HepG2 (cell line): Measurements from ENCODE around the gene LMX1B. TPM values are rescaled to one million over a fixed set of nuclear protein-coding genes. Genes with fewer than 3 reads are reported as not detected.

Experiments
- ATAC-seq: fragments of 200-7000 bp; cut with Tn5 transposase; 3 replicates; pipeline ENCODE4 v1.9.1; 2020; ENCODE audit warnings: mild to moderate bottlenecking, moderate library complexity
- BruUV-seq: library from RNA; stranded (reverse); fragments of 400-500 nt; replicated peaks from 2 replicates; lab custom pipeline; 2021; lab: Mats Ljungman, UMichigan
- CTCF ChIA-PET: fragments of 300-600 bp; formaldehyde crosslinking; extraction: SDS; loops from one replicate; lab custom pipeline; 2021; ENCODE audit warnings: low total read pairs, inconsistent platforms, low intra/inter-chr PET ratio; lab: Yijun Ruan, JAX
- POLR2A ChIA-PET: fragments of 350-600 bp; sonication (Branson Sonifier 250); formaldehyde crosslinking; loops from one replicate; lab custom pipeline; 2020; ENCODE audit warnings: antibody characterized with exemption, inconsistent platforms; lab: Yijun Ruan, JAX
- DNase-seq: peaks from one replicate; pipeline ENCODE4 v3.0.0-alpha.2; 2015; ENCODE audit warnings: low spot score
- FAIRE-seq: peaks from 3 replicates; lab custom pipeline; 2011; peaks lifted over from hg19 to GRCh38; lab: Jason Lieb, UNC
- H2AFZ ChIP-seq: one replicate; pipeline ENCODE4 v1.6.1; 2011; ENCODE audit warnings: low read length, inconsistent platforms
- H3K27ac ChIP-seq: fragments of 300-600 bp; 3 replicates; pipeline ENCODE4 v1.8.0; 2011; ENCODE audit warnings: mixed run types, mild to moderate bottlenecking, mixed read lengths, low read length, inconsistent platforms; ENCODE audit not compliant: insufficient read depth; ENCODE audit errors: extremely low read length
- H3K27me3 ChIP-seq, 2 experiments: fragments of 200-600 bp in 1 of 2; 2 replicates in 1 of 2; 3 replicates in 1 of 2; pipeline versions ENCODE4 v1.6.0 to v1.8.0; 2011; ENCODE audit warnings: low read length in 2 of 2, mild to moderate bottlenecking in 2 of 2, moderate library complexity in 2 of 2, inconsistent platforms in 1 of 2; ENCODE audit not compliant: insufficient read depth in 2 of 2, control insufficient read depth in 1 of 2
- H3K36me3 ChIP-seq, 2 experiments: fragments of 200-600 bp in 1 of 2; replicated peaks in 1 of 2; 2 replicates in 1 of 2; 3 replicates in 1 of 2; pipeline versions ENCODE4 v1.5.1 to v1.8.0; 2011; ENCODE audit warnings: low read length in 2 of 2, inconsistent platforms in 1 of 2; ENCODE audit not compliant: insufficient read depth in 2 of 2, control insufficient read depth in 1 of 2
- H3K4me1 ChIP-seq: 2 replicates; pipeline ENCODE4 v1.5.1; 2012; ENCODE audit warnings: low read length, inconsistent platforms; ENCODE audit not compliant: insufficient read depth
- H3K4me2 ChIP-seq: 2 replicates; pipeline ENCODE4 v1.6.0; 2011; ENCODE audit warnings: low read depth, low read length, inconsistent platforms
- H3K4me3 ChIP-seq, 3 experiments: fragments of 200-600 bp in 1 of 3; sonication (generic), shearing (Covaris generic) in 1 of 3; replicated peaks in 1 of 3; 2 replicates each; pipeline ENCODE4 v1.5.1; 2011 to 2016; ENCODE audit warnings: low read length in 3 of 3, inconsistent platforms in 2 of 3, low read depth in 2 of 3, mild to moderate bottlenecking in 2 of 3, control low read depth in 1 of 3, mixed read lengths in 1 of 3; ENCODE audit not compliant: insufficient read depth in 1 of 3
- H3K79me2 ChIP-seq: one replicate; pipeline ENCODE4 v1.6.1; 2011; ENCODE audit warnings: low read length, inconsistent platforms; ENCODE audit not compliant: insufficient read depth
- H3K9ac ChIP-seq: 2 replicates; pipeline ENCODE4 v1.6.0; 2011; ENCODE audit warnings: mild to moderate bottlenecking, low read depth, low read length, inconsistent platforms; ENCODE audit not compliant: insufficient read depth
- H3K9me3 ChIP-seq: 2 replicates; pipeline ENCODE4 v1.5.1; 2012; ENCODE audit warnings: mild to moderate bottlenecking, low read length
- H4K20me1 ChIP-seq: 2 replicates; pipeline ENCODE4 v1.6.0; 2011; ENCODE audit warnings: inconsistent platforms, mild to moderate bottlenecking, low read length, moderate library complexity; ENCODE audit not compliant: insufficient read depth
- GMEB1 ChIP-seq: sonication (generic); formaldehyde crosslinking; IDR thresholded peaks from 2 replicates; pipeline ENCODE4 v1.5.1; 2020; ENCODE audit warnings: missing genetic modification reagents, mild to moderate bottlenecking, borderline replicate concordance
- JUNB ChIP-seq: sonication (generic); formaldehyde crosslinking; IDR thresholded peaks from 2 replicates; pipeline ENCODE4 v1.8.0; 2022; ENCODE audit warnings: missing genetic modification reagents, mild to moderate bottlenecking, borderline replicate concordance
- KLF16 ChIP-seq, 2 experiments: sonication (generic) in 1 of 2; formaldehyde crosslinking in 1 of 2; IDR thresholded peaks; 2 replicates each; pipeline versions ENCODE4 v1.6.1 to v1.8.0; 2016 to 2023; ENCODE audit warnings: missing genetic modification reagents in 2 of 2, missing compliant biosample characterization in 1 of 2
- MTF1 ChIP-seq: sonication (generic); formaldehyde crosslinking; IDR thresholded peaks from 2 replicates; pipeline ENCODE4 v1.5.0; 2020; ENCODE audit warnings: missing genetic modification reagents
- SMC3 ChIP-seq: IDR thresholded peaks from 2 replicates; pipeline ENCODE4 v1.6.1; 2011; ENCODE audit warnings: low read length, improper control_type of control experiment
- SRSF1 ChIP-seq: fragments of 200-400 bp; formaldehyde crosslinking; optimal IDR thresholded peaks from 2 replicates; pipeline ENCODE3; 2017; ENCODE audit warnings: mild to moderate bottlenecking, low read depth, low read length, moderate library complexity
- ZNF143 ChIP-seq: sonication (generic); formaldehyde crosslinking; IDR thresholded peaks from 2 replicates; pipeline ENCODE4 v1.4.0; 2020; ENCODE audit warnings: missing genetic modification reagents
- WGBS: methylation state at CpG from one replicate; pipeline ENCODE4 v1.1.6; 2017; ENCODE audit warnings: low lambda C conversion rate; 5-methylcytosine and 5-hydroxymethylcytosine counted together
- in situ Hi-C: cut with HindIII; loops from 2 replicates; pipeline ENCODE4 v1.10.0; 2017; ENCODE audit warnings: low pct_unique_long_range_greater_than_20kb; ENCODE audit not compliant: extremely low pct_ligation_motif_present
- intact Hi-C: fragments of 100-400 bp; cut with micrococcal nuclease; formaldehyde crosslinking; loops from one replicate; pipeline ENCODE4 v1.10.0; 2022; ENCODE audit not compliant: unreplicated experiment
- polyA plus RNA-seq, 8 experiments: library from polyadenylated mRNA; depleted of rRNA in 3 of 8; stranded (reverse) in 7 of 8; unstranded in 1 of 8; fragments of >200 nt; fragmentation: Illumina TruSeq in 4 of 8; extraction: Trizol in 4 of 8; gene quantifications; 2 replicates each; pipeline versions ENCODE4 v1.2.1 to v1.2.3, GENCODE V29; 2011 to 2016; ENCODE audit warnings: low read depth in 4 of 8, missing spikeins in 1 of 8, mixed read lengths in 1 of 8; ENCODE audit not compliant: insufficient read depth in 1 of 8
- total RNA-seq, 5 experiments: library from RNA; depleted of rRNA; stranded (reverse); fragments of >200 nt; fragmentation: Illumina TruSeq; extraction: Trizol; gene quantifications; 2 replicates each; pipeline ENCODE4 v1.2.3, GENCODE V29; 2016; ENCODE audit warnings: low read depth in 1 of 5
- TF ChIP-seq, protein P1 (sequence below): IDR thresholded peaks from 2 replicates; pipeline ENCODE4 v1.6.1; 2016; ENCODE audit warnings: low read depth, borderline replicate concordance
- TF ChIP-seq, protein P2 (sequence below): sonication (generic); formaldehyde crosslinking; IDR thresholded peaks from 2 replicates; pipeline ENCODE4 v1.4.0; 2020; ENCODE audit warnings: missing genetic modification reagents
- TF ChIP-seq, protein P3 (sequence below): IDR thresholded peaks from 2 replicates; pipeline ENCODE4 v1.6.1; 2016; ENCODE audit warnings: missing compliant biosample characterization, missing genetic modification reagents, borderline replicate concordance

LMX1B gene
- total and polyA plus RNA-seq, 2 of the 13 experiments (the other 11 are each of a cell fraction or from before 2014, with no cell fraction given) = not detected

DNA sequence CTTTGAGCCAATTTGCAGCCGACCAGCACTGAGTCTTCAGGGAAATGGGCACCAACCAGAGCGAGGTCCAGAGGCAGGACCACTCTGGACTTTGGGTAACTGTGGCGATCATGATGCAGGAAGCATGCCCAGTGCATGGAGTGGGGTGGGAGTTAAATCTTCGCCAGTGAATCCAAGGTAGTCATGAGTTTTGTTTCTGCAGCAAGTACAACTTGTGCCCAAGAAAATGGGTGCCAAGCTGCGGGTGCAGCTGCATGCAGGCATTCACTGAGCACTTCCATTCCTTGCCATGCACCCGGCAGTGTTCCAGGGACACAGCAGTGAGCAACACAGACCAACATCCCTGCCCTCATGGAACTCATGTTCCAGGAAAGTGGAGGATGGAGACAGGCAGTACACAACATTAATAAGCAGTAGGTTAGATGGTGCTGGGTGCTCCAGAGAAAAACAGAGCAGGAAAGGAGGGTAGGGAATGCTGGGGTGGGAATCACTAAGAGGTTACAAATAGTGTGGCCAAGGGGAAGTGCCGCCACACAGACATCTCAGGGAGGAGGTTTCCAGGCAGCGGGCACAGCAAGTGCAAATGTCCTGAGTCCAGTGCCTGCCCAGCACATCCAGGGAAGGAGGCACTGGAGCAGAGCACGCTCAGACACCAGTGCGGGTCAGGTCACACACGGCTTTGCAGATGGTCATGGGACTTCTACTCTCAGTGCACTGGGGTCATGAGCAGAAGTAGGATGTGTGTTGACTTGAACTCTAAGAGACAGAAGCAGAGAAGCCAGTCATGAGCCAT is 48.2 kb upstream of the LMX1B start:
- TF ChIP-seq, protein P1, sequence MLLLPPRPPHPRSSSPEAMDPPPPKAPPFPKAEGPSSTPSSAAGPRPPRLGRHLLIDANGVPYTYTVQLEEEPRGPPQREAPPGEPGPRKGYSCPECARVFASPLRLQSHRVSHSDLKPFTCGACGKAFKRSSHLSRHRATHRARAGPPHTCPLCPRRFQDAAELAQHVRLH = no peak
- TF ChIP-seq, protein P2, sequence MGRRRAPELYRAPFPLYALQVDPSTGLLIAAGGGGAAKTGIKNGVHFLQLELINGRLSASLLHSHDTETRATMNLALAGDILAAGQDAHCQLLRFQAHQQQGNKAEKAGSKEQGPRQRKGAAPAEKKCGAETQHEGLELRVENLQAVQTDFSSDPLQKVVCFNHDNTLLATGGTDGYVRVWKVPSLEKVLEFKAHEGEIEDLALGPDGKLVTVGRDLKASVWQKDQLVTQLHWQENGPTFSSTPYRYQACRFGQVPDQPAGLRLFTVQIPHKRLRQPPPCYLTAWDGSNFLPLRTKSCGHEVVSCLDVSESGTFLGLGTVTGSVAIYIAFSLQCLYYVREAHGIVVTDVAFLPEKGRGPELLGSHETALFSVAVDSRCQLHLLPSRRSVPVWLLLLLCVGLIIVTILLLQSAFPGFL (CRISPR knock-in tag) = no peak
- TF ChIP-seq JUNB (CRISPR knock-in tag) (no peak), SMC3 (no peak), SRSF1 (no peak), MTF1 (no peak), ZNF143 (no peak), KLF16 (CRISPR knock-in tag; IDR thresholded peaks at IDR 0.05) (no peak), GMEB1 (CRISPR knock-in tag) (no peak)
- TF ChIP-seq, protein P3, sequence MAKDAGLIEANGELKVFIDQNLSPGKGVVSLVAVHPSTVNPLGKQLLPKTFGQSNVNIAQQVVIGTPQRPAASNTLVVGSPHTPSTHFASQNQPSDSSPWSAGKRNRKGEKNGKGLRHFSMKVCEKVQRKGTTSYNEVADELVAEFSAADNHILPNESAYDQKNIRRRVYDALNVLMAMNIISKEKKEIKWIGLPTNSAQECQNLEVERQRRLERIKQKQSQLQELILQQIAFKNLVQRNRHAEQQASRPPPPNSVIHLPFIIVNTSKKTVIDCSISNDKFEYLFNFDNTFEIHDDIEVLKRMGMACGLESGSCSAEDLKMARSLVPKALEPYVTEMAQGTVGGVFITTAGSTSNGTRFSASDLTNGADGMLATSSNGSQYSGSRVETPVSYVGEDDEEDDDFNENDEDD (CRISPR knock-in tag) = no peak
- no peak overlapping the region for H2AFZ ChIP-seq
- H3K4me2 ChIP-seq = no peak overlapping the region
- H3K4me3 ChIP-seq = no peak overlapping the region
- ATAC-seq (no peak), DNase-seq (no peak), FAIRE-seq (no peak)
- H4K20me1 ChIP-seq = no peaks in the 10 kb centered on the region
- no peaks in the 10 kb centered on the region for H3K9me3 ChIP-seq
- ChIA-PET CTCF (no interaction called here), POLR2A (no interaction called here)
- H3K4me1 ChIP-seq = peaks cover 17% of the 10 kb centered on the region; the same call in 1 of the 2 replicates
- intact Hi-C loops (no loop called here), in situ Hi-C loops (no loop called here)
- no peak overlapping the region for H3K27ac ChIP-seq
- H3K27me3 ChIP-seq = peaks cover 8 to 36% of the 10 kb centered on the region in 2 experiments
- WGBS = 31% methylated on average over 11 of the region's 11 CpGs
- H3K9ac ChIP-seq = no peak overlapping the region
- H3K79me2 ChIP-seq = no peaks in the 10 kb centered on the region
- no TSS peak for BruUV-seq
- H3K36me3 ChIP-seq = no peaks in the 10 kb centered on the region
